ENCODE data around the gene ZNF500.

ZNF500 gene

GRCh38 chr16:4772351-4772750, 5.4 kb upstream of the ZNF500 start:
- DNase-seq (ENCODE audit: low read depth, low spot score) = no peak

GRCh38 chr16:4771646-4772045, 4.7 kb upstream of the ZNF500 start:
- no peak for DNase-seq (ENCODE audit: low read depth, low spot score)

- no peak for DNase-seq (ENCODE audit: low read depth, low spot score)
Measured at GRCh38 chr16:4769306-4769638, 2.3 kb upstream of the ZNF500 start.

DNA sequence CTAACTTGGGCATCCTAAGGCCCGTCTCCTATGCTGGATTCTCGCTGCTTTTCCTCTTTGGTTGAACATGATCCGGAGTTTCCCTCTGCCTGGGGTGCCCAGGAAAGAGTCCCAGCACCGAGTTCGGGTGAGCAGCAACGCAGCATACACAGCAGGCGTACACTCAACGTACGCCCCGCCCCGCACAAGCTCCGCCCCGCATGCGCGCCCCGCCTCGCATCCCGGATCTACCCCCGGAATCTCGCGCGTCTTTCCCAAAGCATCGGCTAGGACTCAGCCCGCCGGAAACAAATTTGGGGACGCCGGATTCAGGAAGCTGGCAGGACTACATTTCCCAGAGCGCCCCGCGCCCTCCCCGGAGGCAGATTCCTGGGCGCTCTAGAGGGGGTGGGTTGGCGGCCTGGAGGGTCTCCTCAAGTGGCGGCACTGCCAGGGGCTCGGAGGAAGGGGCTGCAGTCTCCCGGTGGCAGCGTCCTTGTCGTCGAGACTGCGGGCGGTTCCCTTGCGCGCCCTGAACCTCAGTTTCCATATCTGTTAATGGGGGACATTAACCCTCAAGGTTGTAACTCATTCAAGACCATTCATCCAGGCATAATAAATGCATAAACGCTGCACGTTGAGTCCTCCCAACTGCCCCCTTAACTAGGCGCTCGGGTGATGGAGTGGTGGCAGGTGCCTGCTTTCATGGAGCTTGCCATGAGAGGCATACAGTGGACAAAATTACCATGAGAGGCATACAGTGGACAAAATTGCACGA, 1.8 kb upstream of the ZNF500 start:
- DNase-seq (ENCODE audit: low read depth, low spot score) = peak; percentile 62

DNA sequence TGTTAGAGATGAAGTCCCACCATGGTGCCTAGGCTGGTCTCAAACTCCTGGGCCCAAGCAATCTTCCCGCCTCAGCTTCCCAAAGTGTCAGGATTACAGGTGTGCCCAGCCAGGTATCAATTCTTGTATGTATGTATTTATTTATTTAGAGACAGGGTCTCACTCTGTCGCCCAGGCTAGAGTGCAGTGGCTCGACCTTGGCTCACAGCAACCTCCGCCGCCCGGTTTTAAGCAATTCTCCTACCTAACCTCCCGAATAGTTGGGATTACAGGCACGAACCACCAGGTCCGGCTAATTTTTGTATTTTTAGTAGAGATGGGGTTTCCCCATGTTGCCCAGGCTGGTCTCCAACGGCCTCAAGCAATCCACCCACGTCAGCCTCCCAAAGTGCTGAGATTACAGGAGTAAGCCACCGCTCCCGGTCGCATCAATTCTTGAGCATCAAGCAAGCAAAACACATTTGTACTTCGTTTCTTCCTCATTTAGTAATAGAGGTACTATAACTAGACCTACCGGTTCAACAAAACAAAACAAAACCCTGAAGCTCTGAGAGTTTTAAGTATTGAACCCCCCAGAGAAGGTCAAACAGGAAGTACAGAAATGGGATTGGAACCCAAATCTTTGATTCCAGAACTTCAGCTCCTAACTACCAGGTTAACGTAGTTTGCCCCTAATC, 1.0 kb upstream of the ZNF500 start:
- DNase-seq (ENCODE audit: low read depth, low spot score) = no peak

GRCh38 chr16:4765511-4766474, 1.2 kb downstream of the ZNF500 start:
- DNase-seq (ENCODE audit: low read depth, low spot score) = no peak

DNA sequence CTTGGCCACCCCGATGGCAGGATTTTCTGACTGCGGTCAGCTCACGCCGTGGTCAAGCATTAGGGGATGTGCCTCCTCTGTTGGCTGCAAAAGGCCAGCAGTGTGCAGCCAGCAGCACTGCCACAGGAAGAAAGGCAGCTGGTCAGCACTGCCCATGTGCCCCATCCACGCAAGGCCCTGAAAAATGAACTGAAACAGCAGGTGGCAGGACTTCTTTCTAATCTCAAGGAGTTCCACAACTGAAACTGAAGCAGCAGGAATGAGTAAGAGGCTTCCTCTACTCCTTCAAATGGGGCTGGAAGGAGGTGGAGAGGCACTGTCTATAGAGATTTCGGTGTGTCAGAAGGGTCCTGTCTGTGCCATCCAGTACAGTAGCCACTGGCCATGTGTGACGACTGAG, 3.2 kb downstream of the ZNF500 start:
- DNase-seq (ENCODE audit: low read depth, low spot score) = no peak

GRCh38 chr16:4762205-4762604, 4.8 kb downstream of the ZNF500 start:
- DNase-seq (ENCODE audit: low read depth, low spot score) = no peak

- DNase-seq (ENCODE audit: low read depth, low spot score) = no peak
Measured at GRCh38 chr16:4760221-4760910, 6.6 kb downstream of the ZNF500 start.

DNA sequence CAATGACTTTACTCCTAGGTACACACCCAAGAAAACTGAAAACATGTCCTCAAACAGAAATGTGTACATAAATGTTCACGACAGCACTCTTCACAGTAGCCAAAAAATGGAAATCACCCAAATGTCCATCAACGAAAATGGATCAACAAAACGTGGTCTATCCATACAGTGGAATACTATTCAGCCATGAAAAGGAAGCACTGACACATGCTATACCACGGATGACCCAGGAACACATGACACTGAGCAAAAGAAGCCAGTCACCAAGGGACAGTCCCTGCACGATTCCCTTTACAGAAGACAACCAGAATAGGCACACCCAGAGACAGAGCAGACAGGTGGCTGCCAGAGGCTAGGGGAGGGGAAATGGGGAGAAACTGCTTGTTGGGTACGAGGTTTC, 11.3 kb downstream of the ZNF500 start:
- no peak for DNase-seq (ENCODE audit: low read depth, low spot score)

GRCh38 chr16:4754865-4755264, 12.1 kb downstream of the ZNF500 start:
- DNase-seq (ENCODE audit: low read depth, low spot score) = no peak

GRCh38 chr16:4753227-4753626, 13.7 kb downstream of the ZNF500 start:
- no peak for DNase-seq (ENCODE audit: low read depth, low spot score)

DNA sequence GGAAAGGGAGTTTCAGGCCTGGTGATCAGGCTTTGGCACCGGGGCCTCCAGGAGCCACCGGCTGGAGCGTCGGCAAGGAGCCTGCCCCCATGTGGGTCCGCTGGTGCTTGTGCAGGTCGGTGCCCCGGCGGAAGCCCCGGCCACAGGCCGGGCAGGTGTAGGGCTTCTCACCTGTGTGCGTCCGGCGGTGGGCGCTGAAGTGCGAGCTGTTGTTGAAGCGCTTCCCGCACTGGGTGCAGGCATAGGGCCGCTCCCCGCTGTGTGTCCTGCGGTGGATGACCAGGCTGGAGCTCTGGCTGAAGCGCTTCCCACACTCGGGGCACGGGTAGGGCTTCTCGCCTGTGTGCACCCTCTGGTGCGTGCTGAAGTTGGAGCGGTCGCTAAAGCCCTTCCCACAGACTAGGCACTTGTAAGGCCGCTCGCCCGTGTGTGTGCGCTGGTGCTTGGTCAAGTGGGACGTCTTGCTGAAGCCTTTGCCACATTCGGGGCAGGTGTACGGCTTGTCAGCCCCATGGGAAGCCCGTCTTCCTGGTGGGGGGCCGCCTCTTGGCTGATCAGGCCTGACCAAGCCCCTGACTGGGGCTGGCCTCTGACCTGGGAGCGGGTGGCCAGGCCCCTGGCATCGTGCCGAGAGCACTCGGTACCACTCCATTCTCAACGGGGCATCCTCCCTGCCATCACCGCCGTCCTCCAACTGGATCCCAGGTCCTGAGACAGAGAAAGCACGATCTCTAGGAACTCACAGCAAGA, 14.4 kb downstream of the ZNF500 start:
- no peak for DNase-seq (ENCODE audit: low read depth, low spot score)

DNA sequence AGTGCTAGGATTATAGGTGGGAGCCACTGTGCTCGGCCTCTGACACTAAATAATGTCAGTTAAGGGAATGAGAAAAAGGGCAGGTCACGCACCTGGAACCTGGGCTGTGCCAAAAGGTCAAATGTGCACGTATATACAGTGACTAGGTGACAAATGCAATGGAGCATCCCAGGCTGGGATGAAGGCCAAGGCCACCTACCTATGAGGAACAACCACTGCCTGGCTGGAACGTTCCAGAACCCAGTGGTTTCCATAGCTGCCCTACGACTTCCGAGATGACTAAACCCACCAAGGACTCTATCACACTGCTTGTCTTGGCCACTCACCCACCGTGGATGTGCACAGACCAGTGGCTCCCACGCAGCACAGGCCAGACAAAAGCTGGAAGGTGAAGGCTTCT, 16.1 kb downstream of the ZNF500 start:
- DNase-seq (ENCODE audit: low read depth, low spot score) = no peak

DNA sequence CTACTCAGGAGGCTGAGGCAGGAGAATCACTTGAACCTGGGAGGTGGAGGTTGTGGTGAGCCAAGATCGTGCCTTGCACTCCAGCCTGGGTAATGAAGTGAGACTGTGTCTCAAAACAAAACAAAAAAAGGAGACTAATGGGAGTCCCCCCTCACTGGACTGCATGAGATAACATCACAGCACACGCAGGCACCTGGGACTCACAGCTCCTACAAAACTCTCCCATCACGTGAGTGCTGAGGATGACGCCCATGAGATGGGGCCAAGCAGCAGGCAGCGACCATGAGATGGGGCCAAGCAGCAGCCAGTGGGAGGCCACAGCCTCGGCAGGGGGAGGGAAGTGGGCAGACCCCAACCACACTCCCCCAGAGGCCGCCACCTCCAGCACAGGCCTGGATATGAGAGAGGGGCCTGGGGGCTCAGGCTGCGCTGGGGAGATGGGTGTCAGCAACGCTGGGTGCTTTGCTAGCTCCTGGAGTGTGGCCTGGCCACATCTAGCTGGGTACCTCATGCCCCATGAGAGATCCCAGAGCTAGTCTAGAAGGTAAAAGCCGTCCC, 17.2 kb downstream of the ZNF500 start:
- no peak for DNase-seq (ENCODE audit: low read depth, low spot score)

DNA sequence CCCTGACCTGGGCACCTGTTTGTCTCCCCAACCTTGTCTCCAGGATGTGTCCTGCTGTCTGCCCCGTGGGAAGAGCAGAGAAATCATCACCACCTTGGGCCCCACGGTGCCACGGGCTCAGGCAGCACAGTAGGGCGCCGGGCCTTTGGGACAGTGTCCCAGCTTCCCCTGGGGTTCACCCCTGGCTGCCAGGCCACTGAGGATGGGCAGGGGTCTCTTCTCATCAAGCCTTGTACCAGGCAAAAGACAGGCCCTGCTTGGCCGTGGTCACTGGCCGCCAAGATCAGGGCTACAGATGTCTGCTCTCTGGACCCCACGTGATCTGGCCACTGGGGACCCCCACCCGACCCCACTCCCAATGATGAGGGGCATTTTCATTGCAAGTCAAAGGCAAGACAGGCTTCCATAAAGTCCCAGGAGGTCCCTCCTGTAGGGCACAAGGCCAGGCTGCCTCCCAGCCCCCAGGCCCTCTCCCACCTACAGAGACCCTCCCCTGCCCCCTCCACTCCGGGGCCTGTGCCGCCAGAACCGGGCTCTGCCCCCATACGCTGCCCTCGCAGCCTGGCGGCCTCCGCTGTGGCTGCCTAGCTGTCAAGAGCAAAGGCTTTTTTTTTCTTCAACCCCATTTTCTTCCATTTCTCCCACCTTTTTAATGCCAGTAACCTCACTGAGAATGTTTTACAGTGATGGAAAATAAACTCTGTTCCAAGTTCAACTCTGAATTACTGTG, 18.1 kb downstream of the ZNF500 start:
- no peak for DNase-seq (ENCODE audit: low read depth, low spot score)

DNA sequence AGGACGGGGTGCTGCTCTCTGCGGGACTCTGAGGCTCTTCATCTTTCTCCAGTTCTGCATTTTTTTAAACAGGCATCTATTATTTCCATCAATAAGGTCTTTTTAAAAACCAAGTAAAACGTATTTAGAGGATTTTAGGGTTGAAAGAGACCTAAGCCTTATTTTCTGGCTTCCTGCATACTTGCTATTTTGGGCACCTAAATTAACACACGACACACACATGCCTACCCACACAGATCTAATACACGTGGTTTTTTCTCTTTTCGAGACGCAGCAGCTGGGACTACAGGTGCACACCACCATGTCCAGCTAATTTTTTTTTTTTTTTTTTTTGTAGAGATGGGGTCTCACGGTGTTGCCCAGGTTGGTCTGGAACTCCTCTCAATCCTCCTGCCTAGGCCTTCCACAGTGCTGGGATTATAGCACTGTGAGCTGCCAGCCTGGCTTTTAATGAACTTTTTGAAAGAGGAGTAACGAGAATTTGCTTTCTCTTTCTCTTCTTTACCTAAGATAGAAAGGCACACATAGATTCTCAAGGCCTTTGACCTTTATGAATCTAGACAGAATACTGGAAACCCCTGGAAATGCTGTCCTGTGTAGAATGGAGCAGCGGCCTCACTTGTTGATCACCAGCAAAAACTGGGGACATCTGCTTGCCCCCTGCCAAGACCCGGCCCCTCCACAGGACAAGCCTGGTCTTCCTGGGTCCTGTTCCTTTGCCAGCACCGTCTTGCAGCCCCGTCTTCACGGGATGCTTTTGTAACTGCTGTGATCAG, 18.9 kb downstream of the ZNF500 start:
- no peak for DNase-seq (ENCODE audit: low read depth, low spot score)

DNA sequence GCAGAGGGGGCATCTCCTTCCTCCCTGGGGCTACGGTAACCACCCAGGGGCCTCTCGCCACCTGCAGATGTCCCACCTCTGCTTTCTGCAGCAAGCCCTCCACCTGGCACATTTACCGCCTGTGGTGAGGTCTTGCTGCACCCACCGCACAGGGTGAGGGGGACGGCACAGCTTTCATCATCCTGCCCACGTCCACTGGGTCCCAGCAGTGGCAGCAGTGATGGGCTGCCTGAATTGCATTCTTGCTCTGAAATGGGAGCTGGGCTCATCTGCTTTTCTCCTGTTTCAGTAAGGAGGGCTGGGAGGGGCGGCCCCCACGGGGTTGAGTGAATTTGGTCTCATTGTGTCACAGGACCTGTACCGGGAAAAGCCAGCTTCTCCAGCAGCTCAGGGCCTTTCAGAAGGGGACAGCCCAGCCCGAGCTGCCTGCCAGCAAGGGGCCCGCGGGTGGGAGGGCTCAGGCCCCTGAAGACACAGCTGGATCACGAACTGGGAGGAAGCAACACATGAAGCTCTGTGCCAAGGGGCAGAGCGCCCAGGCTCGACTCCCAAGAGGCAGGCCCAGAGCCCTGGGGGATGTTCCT, 19.9 kb downstream of the ZNF500 start:
- no peak for DNase-seq (ENCODE audit: low read depth, low spot score)

- DNase-seq (ENCODE audit: low read depth, low spot score) = no peak
Measured at GRCh38 chr16:4746215-4746614, 20.7 kb downstream of the ZNF500 start.
